GM04503 (cell line): ENCODE data around the gene DECR2.
A peak's percentile ranks its signal among the peaks of the same experiment; 100 is the strongest.
"Not testable (repeated sequence)": the region's sequence is repeated elsewhere in the genome, so short reads cannot be mapped to it uniquely, and the experiment has no call there.

Experiments used
- DNase-seq: peaks from one replicate; pipeline ENCODE4 v3.0.0-alpha.2; 2012; ENCODE audit warnings: low read depth

The DECR2 gene

GRCh38 chr16:367333-367903 lies 34.3 kb upstream of the DECR2 start:
- no peak for DNase-seq

- no peak for DNase-seq
Observed at GRCh38 chr16:368388-369158, 33.1 kb upstream of the DECR2 start.

- no peak for DNase-seq
Observed at GRCh38 chr16:369275-369865, 32.3 kb upstream of the DECR2 start.

GRCh38 chr16:369866-370436 lies 31.7 kb upstream of the DECR2 start:
- DNase-seq, result no peak

GRCh38 chr16:370443-370842 lies 31.2 kb upstream of the DECR2 start, which contains the start of gene MRPL28:
Gene MRPL28, minus strand, starts transcription at chr16:370538. Its CDS starts 320 bp downstream, at chr16:370218.
- peak; percentile 72 for DNase-seq

- DNase-seq, result no peak
Observed at GRCh38 chr16:370979-371514, 30.6 kb upstream of the DECR2 start.

- no peak for DNase-seq
Observed at GRCh38 chr16:371515-372301, 30.0 kb upstream of the DECR2 start.

- no peak for DNase-seq
Observed at GRCh38 chr16:372302-372983, 29.2 kb upstream of the DECR2 start.

- no peak for DNase-seq
Observed at GRCh38 chr16:373020-373598, 28.6 kb upstream of the DECR2 start.

- DNase-seq, result no peak
Observed at GRCh38 chr16:373848-374615, 27.7 kb upstream of the DECR2 start.

GRCh38 chr16:374616-374926 lies 27.1 kb upstream of the DECR2 start:
- no peak for DNase-seq

- no peak for DNase-seq
Observed at GRCh38 chr16:375212-375611, 26.5 kb upstream of the DECR2 start.

GRCh38 chr16:375927-376816 lies 25.5 kb upstream of the DECR2 start:
- no peak for DNase-seq

GRCh38 chr16:376817-377418 lies 24.8 kb upstream of the DECR2 start:
- DNase-seq, result no peak

GRCh38 chr16:377419-377951 lies 24.2 kb upstream of the DECR2 start:
- DNase-seq, result no peak

GRCh38 chr16:378113-378820 lies 23.4 kb upstream of the DECR2 start:
- DNase-seq, result not testable (repeated sequence)

GRCh38 chr16:378821-379182 lies 22.9 kb upstream of the DECR2 start:
- DNase-seq, result no peak
